NCI-H1092 (cell line): ENCODE measurements around the gene GPBP1.
"Not testable (repeated sequence)": the region's sequence is repeated elsewhere in the genome, so short reads cannot be mapped to it uniquely, and the experiment has no call there.

Experiments used
- DNase-seq: peaks from one replicate; lab custom pipeline; 2025; lab: John Stamatoyannopoulos, UW

GPBP1 gene

DNA sequence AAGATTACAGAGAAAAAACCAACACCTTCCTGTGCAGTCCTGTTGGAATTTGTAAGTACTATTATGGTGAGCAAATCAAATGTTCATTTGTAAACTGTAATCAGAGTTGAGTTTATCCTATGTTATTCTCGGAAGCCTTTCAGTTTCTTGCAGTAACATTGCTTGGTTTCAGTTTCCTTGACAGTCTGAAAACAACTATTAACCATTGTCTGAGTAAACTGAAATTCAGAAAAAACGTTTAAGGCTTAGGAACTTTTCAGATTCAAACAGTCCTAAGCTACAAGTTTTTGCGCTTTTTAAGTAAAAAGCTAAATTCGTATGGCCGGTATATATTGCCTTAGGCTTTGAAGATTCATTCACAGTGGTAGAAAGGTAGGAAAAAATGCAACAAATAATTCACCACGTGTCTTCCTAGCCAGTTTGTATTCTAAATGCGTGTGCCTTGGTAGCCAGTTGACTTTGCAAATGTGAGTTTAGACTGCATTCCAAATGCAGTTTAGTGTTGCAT lies 2.5 kb downstream of the GPBP1 start:
- DNase-seq, result no peak

DNA sequence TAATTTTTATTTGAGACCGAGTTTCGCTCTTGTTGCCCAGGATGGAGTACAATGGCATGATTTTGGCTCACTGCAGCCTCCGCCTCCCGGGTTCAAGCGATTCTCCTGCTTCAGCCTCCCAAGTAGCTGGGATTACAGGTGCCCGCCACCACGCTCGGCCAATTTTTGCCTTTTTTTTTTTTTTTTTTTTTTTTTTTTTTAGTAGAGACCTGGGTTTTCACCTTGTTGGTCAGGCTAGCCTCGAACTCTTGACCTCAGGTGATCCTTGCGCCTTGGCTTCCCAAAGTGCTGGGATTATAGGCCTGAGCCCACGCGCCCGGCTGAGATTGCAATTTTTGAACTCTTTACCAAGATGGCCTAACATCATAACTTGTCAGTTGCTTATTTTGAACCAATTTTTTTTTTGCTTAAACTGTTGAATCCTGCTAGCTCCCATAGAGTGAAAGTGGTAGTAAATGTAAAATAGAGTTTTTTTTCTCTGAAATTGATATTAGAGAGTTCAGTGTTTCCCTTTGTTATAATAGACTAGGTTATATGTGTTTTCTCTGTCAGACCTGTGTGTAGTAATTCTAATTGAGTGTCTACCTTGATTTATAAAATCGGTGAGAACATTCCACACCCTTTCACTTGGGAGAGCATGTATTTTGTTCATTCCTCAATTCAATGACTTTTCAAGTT lies 3.8 kb downstream of the GPBP1 start:
- no peak for DNase-seq

DNA sequence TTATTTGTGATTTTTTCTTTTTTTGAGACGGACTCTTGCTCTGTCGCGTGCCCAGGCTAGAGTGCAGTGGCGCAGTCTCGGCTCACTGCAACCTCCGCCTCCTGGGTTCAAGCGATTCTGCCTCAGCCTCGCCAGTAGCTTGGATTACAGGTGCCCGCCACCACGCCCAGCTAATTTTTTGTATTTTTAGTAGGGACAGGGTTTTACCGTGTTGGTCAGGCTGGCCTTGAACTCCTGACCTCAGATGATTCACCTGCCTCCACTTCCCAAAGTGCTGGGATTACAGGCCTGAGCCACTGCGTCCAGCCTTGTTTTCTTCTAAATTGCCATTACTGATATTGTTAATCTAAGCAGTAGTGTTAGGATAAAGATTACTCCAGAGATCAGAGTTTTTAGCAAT lies 4.4 kb downstream of the GPBP1 start:
- DNase-seq, result not testable (repeated sequence)

DNA sequence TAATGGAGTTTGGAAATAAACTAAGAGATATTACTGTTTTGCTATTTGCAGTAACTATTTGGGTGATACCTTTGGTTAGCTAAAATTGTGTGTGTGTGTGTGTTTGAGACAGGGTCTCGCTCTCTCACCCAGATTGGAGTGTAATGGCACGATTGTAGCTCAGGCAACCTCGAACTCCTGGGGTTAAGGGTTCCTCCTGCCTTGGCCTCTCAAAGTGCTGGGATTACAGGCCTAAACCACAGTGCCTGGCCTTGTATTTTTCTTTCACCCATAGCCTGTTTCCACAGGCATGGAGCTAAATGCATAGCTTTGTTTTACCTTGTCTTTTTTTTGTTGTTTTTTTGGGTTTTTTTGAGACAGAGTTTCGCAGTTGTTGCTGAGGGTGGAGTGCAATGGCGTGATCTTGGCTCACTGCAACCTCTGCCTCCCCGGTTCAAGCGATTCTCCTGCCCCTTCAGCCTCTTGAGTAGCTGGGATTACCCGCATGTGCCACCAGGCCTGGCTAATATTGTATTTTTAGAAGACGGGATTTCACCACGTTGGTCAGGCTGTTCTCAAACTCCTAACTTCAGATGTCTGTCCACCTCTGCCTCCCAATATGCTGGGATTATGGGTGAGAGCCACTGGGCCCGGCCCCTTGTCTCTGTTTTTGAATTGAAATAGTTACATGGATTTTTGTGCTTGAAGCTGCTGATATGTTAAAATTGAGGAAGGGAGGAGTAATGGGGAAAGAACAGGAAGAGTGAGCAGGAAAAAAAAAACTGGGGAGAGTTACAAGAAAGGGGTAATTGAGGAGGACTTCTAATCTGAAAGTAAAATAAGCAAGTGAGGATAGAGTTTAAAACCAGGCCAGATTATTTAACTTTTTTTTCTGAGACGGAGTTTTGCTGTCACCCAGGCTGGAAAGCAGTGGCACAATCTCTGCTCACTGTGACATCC lies 5.7 kb downstream of the GPBP1 start:
- DNase-seq, result no peak

DNA sequence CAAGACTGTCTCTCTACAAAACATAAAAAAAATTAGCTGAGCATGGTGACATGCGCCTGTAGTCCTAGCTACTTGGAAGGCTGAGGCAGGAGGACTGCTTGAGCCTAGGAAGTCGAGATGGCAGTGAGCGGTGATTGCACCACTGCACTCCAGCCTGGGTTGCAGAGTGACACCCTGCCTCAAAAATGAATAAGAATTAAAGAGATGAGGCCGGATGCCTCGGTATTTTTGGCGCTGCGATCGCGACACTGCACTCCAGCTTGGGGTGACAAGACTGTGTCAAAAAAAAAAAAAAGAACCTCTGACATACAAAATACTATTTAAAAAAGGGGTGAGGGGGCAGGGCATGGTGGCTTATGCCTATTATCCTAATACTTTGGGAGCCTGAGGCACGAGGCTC lies 7.3 kb downstream of the GPBP1 start:
- no peak for DNase-seq

DNA sequence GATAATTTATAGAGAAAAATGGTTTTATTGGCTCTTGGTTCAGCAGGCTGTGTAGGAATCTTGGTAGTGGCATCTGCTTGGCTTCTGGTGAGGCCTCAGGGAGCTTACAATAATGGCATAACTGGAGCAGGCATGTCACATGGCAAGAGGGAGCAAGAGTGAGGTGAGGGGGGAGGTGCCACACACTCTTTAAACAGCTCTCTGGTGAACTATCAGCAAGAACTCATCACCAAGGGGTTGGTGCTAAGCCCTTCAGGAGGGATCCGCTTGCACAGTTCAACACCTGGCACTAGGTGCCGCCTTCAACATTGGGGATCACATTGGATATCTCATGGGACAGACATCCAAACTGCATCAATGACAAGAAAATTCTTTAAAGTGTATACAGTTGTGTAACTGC lies 10.5 kb downstream of the GPBP1 start:
- DNase-seq, result no peak

DNA sequence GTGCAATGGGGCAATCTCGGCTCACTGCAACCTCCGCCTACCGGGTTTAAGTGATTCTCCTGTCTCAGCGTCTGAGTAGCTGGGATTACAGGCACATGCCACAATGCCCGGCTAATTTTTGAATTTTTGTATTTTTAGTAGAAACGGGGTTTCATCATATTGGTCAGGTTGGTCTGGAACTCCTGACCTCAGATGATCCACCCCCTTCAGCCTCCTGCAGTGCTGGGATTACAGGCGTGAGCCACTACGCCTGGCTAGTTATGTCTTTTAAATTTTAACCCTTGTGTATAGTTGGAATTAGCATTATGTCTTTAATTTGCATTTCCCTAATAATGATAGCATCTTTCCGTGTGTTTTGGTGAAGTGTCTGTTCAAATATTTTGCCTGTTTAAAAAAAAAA lies 11.5 kb downstream of the GPBP1 start:
- DNase-seq, result no peak

DNA sequence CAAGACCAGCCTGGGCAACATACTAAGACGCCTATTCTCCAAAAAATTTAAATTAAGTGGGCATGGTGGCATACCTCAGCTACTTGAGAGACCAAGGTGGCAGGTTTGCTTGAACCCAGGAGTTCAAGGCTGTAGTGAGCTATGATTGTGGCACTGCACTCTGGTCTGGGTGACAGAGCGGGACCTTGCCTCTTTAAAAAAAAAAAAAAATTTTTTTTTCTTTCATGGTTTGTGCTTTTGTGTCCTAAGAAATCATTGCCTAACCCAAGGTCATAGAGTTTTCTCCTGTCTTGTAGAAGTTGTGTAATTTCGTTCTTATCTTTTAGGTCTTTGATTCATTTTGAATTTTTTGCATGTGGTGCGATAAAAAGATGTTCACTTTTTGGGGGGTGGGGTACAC lies 12.3 kb downstream of the GPBP1 start:
- DNase-seq, result no peak

DNA sequence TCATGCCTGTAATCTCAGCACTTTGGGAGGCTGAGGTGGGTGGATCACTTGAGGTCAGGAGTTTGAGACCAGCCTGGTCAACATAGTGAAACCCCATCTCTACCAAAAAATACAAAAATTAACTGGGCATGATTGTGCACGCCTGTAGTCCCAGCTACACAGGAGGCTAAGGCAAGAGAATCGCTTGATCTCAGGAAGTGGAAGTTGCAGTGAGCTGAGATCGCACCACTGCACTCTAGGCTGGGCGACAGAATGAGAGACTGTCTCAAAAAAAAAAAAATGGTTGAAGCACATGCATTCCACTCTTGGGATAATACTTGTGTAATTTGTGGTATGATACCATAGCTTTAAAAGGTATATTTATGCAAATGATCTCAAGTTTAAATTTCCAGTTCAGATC lies 14.1 kb downstream of the GPBP1 start:
- not testable (repeated sequence) for DNase-seq

DNA sequence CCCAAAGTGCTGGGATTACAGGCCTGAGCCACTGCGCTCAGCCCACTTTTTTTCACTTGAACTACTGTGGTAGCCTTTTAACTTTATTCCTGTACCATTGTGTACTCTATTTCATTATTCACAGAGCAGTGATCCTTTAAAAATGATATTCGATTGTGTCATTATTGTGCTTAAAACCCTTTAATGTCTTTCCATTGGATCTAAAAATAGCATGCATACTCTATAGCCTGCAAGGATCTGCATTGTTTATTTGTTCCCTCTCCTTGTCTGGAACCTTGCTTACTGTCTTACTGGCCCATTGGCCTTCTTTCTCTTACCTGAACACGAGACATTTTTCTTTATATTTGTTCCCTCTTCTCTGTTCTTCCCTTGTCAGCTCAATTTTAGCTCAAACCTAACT lies 15.7 kb downstream of the GPBP1 start:
- no peak for DNase-seq

DNA sequence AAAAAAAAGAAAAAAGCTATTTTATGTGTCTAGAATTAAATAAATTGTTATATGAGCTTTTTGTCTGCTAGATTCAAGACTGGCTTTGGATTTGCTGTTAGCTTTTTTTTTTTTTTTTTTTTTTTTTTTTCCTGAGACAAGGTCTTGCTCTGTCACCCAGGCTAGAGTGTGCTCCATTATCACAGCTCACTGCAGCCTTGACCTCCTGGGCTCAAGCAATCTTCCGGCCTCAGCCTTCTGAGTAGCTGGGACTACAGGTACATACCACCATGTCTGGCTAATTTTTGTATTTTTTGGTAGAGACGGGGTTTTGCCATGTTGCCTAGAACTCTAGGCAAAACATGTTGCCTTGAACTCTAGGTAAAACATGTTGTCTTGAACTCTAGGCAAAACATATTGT lies 16.7 kb downstream of the GPBP1 start:
- no peak for DNase-seq

DNA sequence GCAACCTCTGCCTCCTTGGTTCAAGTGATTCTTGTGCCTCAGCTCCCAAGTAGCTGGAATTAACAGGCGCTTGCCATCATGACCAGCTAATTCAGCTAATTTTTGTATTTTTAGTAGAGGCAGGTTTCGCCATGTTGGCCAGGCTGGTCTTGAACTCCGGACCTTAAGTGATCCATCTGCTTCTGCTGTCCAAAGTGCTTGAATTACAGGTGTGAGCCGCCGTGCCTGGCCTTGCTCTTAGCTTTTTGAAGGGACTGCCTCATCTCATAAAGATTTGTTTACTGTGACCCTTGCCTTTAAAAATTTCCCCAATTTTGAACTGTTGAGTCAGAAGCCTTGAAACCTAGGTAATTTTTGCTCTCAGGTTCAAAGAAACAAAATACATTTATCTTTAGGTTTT lies 17.3 kb downstream of the GPBP1 start:
- no peak for DNase-seq

DNA sequence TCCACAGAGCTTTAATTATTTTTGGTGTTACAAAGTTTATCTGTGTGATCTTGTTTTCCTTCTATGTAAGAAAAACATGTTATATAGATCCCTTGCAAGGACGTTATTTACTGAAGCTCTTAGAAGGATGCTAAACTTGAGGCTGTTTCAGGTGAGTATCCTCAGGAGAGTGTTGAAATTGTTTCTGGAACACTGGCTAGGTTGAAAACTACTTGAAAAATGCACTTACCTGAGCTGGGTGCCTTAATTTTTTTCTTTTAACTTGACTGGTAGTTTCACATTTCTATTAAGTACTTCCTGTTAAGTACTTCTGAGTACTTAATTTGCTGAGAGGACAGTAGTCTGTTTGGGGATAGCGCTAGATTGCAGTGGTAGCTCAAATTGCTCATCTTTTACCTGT lies 18.1 kb downstream of the GPBP1 start:
- DNase-seq, result no peak

DNA sequence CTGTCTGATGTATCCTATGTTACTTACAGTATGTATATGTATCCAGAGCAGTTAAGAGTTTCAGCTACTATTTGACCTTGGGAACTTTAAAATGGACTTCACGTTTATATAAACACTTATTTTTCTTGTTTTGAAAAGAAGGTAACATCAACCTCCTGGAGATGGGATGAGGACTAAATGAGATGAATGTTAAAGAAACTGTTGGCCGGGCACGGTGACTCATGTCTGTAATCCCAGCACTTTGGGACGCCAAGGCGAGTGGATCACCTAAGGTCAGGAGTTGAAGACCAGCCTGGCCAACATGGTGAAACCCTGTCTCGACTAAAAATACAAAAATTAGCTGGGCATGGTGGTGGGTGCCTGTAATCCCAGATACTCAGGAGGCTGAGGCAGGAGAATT lies 19.0 kb downstream of the GPBP1 start:
- not testable (repeated sequence) for DNase-seq

DNA sequence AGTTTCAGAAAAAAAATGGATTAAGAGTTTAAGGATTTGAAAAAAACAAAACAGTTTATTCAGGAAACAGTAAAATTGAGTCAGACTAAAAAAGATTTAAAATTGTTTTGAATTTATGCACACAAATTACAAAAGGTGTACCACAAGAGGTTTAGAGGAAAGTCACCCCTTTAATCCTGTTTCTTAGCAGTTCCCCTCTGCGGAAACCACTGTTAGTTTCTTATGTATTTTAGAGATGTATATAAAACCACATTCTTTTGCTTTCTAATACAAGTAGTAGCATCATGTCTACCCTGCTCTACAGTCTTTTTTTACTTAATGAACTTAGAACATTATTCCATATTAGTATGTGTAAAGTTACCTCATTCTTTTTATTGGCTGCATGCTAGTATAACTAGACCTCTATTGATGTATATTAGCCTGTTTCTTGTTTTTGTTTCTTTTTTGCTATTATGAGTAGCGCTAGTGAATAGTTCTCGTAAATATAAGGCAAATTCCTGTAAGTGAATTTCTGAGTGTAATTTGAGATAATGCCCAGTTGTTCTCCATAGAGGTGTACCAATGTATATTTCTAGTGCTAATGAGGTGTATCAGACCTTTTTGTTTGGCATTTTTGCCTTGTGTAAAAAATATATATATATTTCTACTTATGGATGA lies 20.0 kb downstream of the GPBP1 start:
- DNase-seq, result no peak

DNA sequence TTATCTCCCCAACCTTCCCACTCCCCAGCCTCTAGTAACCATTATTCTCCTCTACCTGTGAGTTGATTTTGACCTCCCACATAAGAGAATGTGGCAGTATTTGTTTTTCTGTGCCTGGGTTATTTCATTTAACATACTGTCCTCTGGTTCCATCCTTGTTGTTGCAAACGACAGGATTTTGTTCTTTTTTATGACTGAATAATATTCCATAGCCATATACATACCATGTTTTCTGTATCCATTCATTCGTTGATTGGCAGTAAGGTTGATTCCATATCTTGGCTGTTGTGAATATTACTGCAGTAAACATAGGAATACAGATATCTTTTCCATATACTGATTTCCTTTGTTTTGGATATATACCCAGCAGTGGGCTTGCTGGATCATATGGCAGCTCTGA lies 20.8 kb downstream of the GPBP1 start:
- no peak for DNase-seq

DNA sequence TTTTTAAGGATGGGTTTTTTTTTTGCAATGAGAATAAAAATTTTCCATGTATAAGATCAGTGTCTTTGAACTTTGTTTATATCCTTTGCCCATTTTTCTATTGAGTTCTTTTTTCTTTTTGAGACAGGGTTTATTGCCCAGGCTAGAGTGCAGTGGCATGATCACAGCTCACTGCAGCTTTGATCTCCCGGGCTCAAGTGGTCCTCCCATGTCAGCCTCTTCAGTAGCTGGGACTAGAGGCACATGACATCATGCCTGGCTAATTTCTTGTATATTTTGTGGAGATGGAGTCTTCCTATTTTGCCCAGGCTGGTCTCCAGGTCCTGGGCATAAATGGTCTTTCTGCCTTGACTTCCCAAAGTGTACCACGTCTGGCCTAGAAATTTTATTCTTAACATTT lies 21.2 kb downstream of the GPBP1 start:
- no peak for DNase-seq

DNA sequence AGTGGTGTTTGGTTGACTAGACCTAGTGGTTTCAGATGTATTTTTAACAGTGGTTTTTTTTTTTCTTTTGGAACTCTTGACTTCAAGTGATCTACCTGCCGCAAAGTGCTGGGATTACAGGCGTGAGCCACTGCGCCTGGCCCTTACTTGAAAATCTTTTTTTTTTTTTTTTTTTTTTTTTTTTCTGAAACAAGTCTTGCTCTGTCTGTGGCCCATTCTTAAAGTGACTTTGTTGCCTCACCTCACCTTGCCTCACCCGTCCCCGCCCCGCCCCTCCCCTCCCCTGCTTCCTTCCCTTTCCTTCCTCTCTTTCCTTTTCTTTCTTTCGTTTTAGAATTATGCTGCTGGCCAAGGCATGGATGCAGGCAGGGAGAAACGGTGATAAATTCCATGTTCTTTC lies 26.0 kb downstream of the GPBP1 start:
- DNase-seq, result no peak

DNA sequence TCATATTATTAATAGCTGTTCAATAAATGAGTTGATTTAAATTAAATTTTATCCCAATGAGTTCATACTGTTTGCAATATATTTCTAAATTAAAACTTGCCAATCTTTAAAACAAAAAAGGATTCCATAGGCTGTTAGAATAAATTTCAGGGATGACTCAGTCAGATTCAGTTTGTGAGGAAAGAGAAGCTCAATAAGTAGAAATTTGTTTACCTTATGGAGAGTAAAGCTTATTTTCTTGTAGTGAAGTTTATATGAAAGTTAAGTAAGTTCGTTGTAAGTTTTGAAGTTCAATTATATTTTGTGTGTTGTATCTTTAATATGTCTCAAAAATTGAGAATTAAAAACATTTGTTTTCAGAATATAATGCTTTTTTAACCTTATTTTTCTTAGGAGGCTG lies 29.0 kb downstream of the GPBP1 start:
- no peak for DNase-seq

DNA sequence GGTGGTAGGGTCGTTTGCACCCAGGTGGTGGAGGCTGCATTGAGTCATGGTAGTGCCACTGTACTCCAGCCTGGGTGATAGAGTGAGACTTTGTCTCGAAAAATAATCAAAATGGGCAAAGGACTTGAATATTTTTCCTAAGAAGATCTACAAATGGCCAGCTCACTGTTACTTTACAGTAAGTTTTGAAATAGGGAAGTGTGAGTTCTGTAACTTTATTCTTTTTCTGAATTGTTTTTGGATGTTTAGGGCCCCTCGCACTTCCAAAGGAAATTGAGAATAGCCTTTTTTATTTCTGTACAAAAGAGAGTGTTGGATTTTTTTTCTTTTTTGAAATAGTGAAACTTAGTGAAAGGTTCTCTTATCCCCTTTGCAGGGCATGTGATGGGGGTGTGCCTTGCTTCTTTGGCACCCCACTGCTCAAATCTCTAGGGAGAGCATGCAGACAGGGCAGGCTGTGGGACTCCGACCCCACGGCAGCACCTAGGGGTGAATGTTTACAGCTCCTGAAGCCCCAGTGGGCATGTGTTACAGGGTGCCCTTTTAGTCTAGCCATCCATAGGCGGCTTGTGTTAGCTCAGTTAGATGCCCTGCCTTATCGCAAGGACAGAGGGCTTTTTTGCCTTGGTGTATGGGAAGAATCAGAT lies 33.3 kb downstream of the GPBP1 start:
- no peak for DNase-seq

DNA sequence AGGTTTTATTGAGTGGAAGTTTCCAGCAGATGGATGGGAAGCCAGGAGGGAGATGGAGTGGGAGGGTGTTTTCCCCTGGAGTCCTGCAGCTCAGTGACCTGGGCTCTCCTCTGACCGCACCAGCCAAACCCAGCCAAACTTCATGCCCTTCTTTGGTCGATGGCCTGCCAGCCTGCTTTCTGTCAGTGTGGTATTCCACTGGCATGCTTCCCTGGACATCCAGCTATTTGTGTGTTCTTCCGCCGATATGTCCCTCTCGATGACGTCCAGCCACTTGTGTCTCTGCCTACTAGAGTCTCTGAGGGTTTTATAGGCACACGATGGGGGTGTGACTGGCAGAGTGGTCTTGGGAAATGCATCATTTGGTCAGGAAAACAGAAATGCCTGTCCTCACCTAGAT lies 33.8 kb downstream of the GPBP1 start:
- no peak for DNase-seq

DNA sequence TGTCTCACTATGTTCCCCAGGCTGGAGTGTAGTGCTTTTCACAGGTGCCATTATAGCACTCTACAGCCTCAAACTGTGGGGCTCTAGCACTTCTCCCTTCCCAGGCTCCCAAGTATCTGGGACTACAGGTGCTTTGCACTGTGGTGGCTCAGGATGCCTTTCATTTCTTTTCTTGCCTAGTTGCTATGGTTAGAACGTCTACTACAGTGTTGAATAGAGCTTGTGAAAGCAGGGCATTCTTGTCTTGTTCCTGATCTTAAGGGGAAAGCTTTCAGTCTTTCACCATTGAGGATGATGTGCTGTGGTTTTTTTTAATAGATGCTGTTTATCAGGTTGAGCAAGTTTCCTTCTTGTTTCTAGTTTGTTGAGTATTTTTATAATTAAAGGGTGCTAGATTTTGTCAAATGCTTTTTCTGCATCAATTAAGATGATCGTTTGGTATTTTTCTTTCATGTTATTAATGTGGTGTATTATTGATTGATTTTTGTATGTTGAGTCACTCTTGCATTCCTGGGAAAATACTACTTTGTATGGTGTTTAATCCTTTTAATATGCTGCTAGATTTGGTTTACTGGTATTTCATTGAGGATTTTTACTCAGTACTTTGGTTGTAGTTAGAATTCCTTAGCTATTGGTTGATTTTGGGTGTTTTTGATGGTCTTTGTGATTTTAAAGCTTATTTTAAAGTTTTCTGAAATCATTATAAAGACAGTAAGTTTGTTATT lies 35.6 kb downstream of the GPBP1 start:
- DNase-seq, result no peak
